ENCODE data around the gene LAMA2. TPM values are rescaled to one million over a fixed set of nuclear protein-coding genes. Genes with fewer than 3 reads are reported as not detected.

Gene LAMA2
- total RNA-seq, 1 experiment from 2014 or later: 2.2 TPM

GRCh38 chr6:129030215-129030614 is 147.3 kb downstream of the LAMA2 start:
- Mint-ChIP-seq H3K27me3 (ENCODE audit: insufficient read depth, unreplicated experiment) (peaks cover 72% of the 10 kb centered on the region), H3K4me1 (ENCODE audit: insufficient read depth, unreplicated experiment) (no peaks in the 10 kb centered on the region), H3K36me3 (ENCODE audit: insufficient read depth, unreplicated experiment) (no peaks in the 10 kb centered on the region), H3K27ac (ENCODE audit: low read depth, unreplicated experiment) (no peak overlapping the region), H3K9me3 (ENCODE audit: unreplicated experiment) (no peaks in the 10 kb centered on the region), H3K4me3 (ENCODE audit: unreplicated experiment) (no peak overlapping the region)
- no peak for TF ChIP-seq CTCF (IDR thresholded peaks at IDR 0.05; ENCODE audit: unreplicated experiment)
- BruUV-seq (replicated peaks): no TSS peak
- DNase-seq (ENCODE audit: unreplicated experiment): no peak
- POLR2A ChIA-PET: no interaction called here
- CTCF ChIA-PET: interaction anchor here (0.6 kb wide), 1 partner anchor 406 kb away, joined by 3 read pairs; no protein-coding TSS in a partner anchor
- intact Hi-C loops (cut with micrococcal nuclease): no loop called here

- peaks cover 77% of the 10 kb centered on the region for H3K27me3 Mint-ChIP-seq (ENCODE audit: insufficient read depth, unreplicated experiment)
- no peaks in the 10 kb centered on the region for H3K4me1 Mint-ChIP-seq (ENCODE audit: insufficient read depth, unreplicated experiment)
- H3K9me3 Mint-ChIP-seq (ENCODE audit: unreplicated experiment): no peaks in the 10 kb centered on the region
- no peak for TF ChIP-seq CTCF (IDR thresholded peaks at IDR 0.05; ENCODE audit: unreplicated experiment)
- BruUV-seq (replicated peaks): no TSS peak
- ChIA-PET CTCF (no interaction called here), POLR2A (no interaction called here)
- DNase-seq (ENCODE audit: unreplicated experiment): peak; percentile 36
- no peak overlapping the region for H3K27ac Mint-ChIP-seq (ENCODE audit: low read depth, unreplicated experiment)
- H3K36me3 Mint-ChIP-seq (ENCODE audit: insufficient read depth, unreplicated experiment): no peaks in the 10 kb centered on the region
- H3K4me3 Mint-ChIP-seq (ENCODE audit: unreplicated experiment): no peak overlapping the region
- intact Hi-C loops (cut with micrococcal nuclease): no loop called here
Measured at GRCh38 chr6:129031051-129031599, 148.2 kb downstream of the LAMA2 start.

- intact Hi-C loops (cut with micrococcal nuclease): no loop called here
- no peaks in the 10 kb centered on the region for H3K36me3 Mint-ChIP-seq (ENCODE audit: insufficient read depth, unreplicated experiment)
- ChIA-PET CTCF (interaction anchor here (0.6 to 0.7 kb wide), 2 partner anchors 102 to 184 kb away, joined by 3 read pairs; no protein-coding TSS in a partner anchor), POLR2A (no interaction called here)
- no peak for DNase-seq (ENCODE audit: unreplicated experiment)
- peaks cover 70% of the 10 kb centered on the region for H3K27me3 Mint-ChIP-seq (ENCODE audit: insufficient read depth, unreplicated experiment)
- H3K9me3 Mint-ChIP-seq (ENCODE audit: unreplicated experiment): no peaks in the 10 kb centered on the region
- no peaks in the 10 kb centered on the region for H3K4me1 Mint-ChIP-seq (ENCODE audit: insufficient read depth, unreplicated experiment)
- no peak overlapping the region for H3K27ac Mint-ChIP-seq (ENCODE audit: low read depth, unreplicated experiment)
- no TSS peak for BruUV-seq (replicated peaks)
- TF ChIP-seq CTCF (IDR thresholded peaks at IDR 0.05; ENCODE audit: unreplicated experiment): no peak
- no peak overlapping the region for H3K4me3 Mint-ChIP-seq (ENCODE audit: unreplicated experiment)
Measured at GRCh38 chr6:129032602-129033001, 149.7 kb downstream of the LAMA2 start.

GRCh38 chr6:129033180-129033579 is 150.2 kb downstream of the LAMA2 start:
- ChIA-PET CTCF (interaction anchor here (0.6 to 0.7 kb wide), 3 partner anchors 68 to 184 kb away, joined by 3 to 5 read pairs (median 3); no protein-coding TSS in a partner anchor), POLR2A (no interaction called here)
- intact Hi-C loops (cut with micrococcal nuclease): no loop called here
- DNase-seq (ENCODE audit: unreplicated experiment): no peak
- Mint-ChIP-seq H3K4me1 (ENCODE audit: insufficient read depth, unreplicated experiment) (no peaks in the 10 kb centered on the region), H3K4me3 (ENCODE audit: unreplicated experiment) (no peak overlapping the region), H3K36me3 (ENCODE audit: insufficient read depth, unreplicated experiment) (no peaks in the 10 kb centered on the region), H3K27me3 (ENCODE audit: insufficient read depth, unreplicated experiment) (peaks cover 68% of the 10 kb centered on the region), H3K9me3 (ENCODE audit: unreplicated experiment) (no peaks in the 10 kb centered on the region), H3K27ac (ENCODE audit: low read depth, unreplicated experiment) (no peak overlapping the region)
- no peak for TF ChIP-seq CTCF (IDR thresholded peaks at IDR 0.05; ENCODE audit: unreplicated experiment)
- no TSS peak for BruUV-seq (replicated peaks)
